Superior temporal gyrus (tissue), 1 donor: ENCODE measurements around the gene KLK6.

Source experiments
- DNase-seq: peaks from one replicate; pipeline ENCODE4 v3.0.0-alpha.2; 2016; ENCODE audit errors: extremely low spot score

KLK6 gene

GRCh38 chr19:50910722-50911121 lies 58.7 kb downstream of the KLK6 start:
- no peak for DNase-seq

GRCh38 chr19:50909240-50910070 lies 59.9 kb downstream of the KLK6 start:
- no peak for DNase-seq
